Globus pallidus (tissue), 1 donor: Measurements from ENCODE around the gene PCARE.
A peak's percentile ranks its signal among the peaks of the same experiment; 100 is the strongest.

Source experiments
- DNase-seq: peaks from one replicate; pipeline ENCODE4 v3.0.0-alpha.2; 2015; ENCODE audit warnings: low spot score

The PCARE gene

DNA sequence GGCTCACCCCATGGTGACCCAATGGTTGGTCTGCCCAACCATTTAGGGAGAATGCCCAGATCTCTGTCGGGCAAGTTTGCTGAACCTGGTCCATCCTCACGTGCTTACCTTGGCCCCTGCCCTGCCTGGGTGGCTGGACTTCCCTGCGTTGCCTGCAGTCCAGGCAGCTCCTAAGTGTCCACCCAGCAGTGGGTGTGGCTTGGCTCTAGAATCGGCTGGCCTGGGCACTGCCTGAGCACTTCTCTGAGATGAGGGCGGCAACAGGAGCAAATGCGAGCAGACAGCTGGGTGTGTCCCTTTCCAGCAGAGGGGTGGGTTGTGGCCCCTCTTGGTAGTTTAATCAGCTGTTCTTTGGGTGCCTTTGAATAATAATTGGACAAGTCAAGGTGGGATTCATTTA is 11.3 kb downstream of the PCARE start:
- DNase-seq, result peak; percentile 47

DNA sequence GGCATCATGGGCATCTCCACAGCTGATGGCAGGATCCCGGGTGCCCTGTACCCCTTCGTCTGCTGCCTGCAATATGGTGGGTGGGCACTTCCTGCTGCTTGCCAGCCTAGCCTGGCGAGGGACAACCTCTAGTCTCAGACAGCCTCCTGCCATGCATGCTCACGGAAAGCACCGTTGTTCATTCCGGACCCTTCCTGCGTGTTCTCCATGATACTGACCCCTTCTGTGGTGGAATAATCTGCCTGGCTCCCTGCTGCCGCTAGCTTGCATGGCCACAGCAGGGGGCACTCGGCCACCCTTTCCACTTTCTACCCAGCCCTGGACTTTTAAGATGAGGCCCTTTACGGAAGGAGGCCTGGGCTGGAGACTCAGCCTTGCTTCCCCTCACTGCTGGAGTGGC is 12.0 kb downstream of the PCARE start:
- DNase-seq, result no peak

DNA sequence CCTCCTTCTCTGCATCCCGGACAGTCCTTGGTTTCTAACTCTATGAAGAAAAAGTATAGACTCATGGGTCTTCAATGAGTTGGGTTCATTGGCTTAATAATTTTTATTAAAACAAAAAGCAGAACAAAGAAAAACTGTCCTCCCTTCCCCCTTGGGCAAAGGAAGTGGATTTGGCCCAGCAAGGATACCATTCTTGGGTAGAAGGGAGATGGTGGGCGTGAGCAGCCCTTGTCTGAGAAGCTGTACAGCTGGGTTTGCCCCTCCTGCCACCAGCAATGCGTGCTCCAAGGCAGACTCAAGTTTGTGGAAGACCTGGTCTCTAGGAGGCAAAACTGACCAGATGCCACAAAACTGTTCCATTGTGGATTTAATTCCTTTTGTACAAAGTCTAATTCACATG is 12.7 kb downstream of the PCARE start:
- DNase-seq, result no peak

DNA sequence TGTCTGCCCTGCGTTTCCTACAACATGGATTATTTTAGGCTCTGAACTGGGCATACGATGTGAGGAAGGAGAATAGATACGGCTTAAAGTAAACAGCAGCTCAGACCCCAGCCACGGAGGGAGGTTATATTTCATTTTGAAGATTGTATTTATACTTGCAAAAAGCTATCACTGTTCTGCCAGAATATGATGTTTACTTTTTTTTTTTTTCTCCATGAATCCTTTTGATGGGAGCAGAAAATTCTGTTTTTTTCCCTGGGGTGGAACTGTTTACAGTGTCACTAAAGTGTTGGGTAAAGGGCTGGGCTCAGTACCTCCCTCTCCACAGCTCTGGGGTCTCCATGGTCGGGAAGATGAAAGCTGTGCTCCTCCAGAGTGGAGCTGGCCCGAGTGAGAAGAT is 13.1 kb downstream of the PCARE start:
- no peak for DNase-seq

DNA sequence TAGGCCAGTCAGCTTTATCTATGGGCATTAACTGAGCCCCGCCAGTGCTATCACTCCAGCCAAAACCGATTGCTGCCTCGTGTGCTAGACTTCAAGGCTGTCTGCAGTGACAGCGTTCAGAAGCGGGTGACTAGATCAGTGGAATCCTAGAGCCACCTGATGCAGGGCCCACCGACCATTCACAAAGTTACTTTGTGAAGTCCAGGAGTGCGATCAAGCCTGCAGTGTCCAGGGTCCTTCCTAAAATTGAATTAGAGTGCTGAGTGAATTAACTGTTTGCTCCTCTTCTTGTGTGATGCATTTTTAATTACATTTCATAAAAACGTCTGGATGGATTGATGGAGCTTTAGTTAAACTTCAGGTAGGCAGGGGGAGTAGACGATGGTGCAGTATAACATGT is 13.9 kb downstream of the PCARE start:
- DNase-seq, result no peak

DNA sequence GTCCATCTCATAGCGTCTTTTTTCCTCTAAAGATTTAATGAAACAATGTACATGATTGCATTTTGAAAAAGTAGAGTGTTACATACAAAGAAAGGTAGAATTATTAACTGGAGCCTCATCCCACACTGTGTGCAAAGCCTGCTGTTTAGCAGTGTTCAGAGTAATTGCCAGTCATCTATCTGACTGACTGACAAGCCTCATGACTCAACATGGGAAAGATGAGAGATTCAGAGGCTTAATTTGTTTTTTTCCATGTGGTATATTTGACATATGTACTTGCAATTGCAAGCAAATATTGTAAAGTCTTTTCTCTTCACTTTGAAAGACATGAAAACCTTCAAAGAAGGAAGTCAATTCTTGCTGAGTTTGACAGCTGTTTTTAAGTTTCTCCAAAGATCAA is 14.7 kb downstream of the PCARE start:
- DNase-seq, result no peak

DNA sequence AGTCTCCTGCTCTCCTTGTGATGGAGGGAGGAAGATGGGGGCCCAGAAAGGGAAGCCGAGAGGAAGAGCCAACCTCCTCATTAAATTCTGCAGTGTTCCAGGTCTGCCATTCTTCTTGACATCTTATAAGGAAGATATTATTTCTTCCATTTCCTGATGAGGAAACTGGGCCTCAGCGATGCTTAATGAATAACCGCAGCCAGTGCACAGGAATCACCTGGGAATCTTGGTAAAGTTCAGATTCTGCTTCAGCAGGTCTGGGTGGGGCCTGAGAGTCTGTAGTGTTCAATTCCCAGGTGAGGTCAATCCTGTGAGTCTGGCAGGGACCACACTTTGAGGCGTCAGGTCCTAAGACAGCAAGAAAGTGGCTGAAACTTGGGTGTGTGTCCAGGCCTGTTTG is 17.3 kb downstream of the PCARE start:
- DNase-seq, result no peak

DNA sequence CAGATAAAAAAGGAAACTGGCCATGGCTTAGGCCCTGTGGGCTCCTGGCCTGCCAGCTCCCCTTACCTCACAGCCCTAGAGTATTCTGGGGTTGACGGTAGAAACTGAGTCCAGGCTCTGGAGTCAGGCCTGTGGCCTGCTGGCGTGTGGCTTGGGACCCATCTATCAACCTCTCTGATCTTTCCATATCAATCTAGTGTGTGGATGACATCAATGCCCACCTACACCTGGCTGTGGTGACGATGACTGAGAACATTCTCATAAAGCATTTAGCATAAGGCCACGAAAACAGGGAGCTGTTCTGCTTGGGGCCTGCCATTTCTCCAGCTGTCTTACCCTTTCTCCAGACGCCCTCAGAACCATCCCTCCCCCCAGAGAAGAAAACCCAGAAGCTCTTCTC is 17.9 kb downstream of the PCARE start:
- no peak for DNase-seq

DNA sequence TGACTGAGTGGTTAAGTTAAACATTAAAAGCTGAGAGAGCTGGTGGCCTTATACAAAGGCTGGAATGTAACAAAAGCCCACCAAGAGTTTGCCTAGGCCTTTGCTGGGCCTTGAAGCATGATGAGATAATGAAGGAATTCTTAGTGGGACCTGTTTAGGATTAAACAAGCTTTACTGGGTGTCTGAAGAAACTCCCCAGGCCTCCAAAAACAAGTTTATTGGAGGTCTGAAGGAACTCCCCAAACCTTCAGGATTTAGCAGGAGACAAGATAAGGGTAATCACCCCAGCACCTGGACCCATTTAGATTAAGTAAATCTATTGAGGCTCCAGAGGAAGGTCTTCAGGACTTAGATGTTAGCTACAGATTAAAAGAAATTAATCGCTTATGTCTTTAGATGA is 18.7 kb downstream of the PCARE start:
- no peak for DNase-seq

DNA sequence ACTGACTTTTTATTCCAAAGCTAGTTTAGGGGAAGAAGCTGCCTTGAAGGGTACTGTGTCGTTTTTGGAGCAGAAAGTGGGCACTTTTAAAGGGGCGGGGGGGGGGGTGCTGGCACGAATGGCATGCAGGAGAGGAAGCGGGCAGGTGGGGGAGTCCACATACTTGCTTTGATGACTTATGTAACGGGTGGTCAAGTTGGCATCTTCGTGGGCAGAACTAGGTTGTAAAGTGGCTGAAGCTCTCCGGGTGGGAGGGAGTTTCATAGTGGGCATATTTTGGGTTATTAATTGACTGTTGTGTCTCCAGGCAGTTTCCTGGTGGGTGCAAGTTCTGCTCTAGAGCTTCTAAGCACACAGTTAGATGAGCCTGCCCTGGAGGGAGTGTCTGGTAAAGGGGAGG is 19.9 kb downstream of the PCARE start:
- DNase-seq, result no peak

DNA sequence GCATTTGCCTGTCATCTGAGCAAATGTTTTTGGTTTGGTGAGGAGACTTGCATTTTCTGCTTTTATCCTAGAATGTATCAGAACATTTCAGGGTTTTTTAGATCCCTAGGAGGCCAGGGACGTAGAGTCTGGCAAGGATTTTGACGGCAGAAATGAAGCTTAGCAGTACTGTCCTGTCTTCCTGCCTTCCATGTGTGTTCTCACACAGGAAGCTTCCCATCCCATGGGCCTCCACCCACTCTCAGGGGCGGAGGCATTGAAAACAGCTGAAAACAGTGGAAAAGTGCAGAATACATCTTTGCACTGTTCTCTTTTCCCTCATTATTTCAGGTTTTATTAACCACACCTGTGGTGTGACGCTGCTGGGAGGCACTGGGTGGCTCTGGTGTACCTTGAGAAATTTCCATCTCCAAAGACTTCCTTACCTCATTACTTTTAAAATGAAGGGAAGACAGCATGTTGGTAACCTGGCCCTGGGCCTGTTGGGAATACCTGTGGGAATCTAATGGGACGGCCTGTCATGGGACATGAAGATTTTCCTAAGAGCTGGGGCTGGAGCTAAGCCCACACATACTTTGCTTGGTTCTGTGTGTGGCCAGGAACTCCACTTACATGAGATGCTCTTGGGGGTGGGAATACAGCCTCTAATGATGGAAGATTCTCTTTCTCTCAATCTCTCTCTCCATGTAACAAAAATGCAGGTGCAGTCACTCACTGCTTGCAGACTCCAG is 20.5 kb downstream of the PCARE start:
- DNase-seq, result no peak

DNA sequence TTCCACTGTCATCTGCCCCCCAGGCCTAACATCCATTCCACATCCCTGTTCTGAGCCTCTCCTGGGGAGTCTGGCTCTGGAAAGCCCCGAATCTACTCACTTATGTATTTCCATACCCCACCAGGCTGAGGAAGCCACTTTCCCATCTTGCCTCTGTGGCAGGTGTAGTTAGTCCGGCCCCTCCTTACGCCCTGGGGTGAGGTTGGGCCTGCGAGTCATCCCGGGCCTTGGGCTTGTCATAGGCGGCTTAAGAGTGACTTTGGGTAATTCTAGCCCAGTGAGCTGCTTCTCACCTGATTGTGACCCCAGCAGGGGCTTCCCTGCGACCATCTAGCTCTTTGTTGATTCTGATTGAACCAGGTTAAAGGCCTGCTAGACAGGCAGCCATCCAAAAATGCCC is 21.1 kb downstream of the PCARE start:
- no peak for DNase-seq

DNA sequence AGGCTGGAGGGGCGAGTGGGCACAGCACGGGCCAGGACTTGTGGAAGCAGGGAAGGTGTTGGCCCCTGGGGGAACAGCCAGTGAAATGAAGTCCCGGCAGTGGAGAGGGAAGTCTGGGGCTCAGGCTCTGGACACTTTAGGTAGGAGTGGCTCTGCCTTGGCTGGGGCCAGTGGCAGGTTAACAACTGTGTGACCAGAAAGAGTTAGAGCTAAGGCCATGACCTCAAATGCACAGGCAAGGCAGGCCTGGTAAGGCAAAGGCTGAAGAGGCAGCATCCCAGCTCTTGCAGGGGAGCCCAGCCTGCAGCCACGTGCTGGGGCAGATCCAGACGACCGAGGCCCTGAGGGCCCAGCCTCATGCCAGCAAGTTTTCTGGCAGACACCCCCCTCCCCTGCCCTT is 21.5 kb downstream of the PCARE start:
- DNase-seq, result no peak

DNA sequence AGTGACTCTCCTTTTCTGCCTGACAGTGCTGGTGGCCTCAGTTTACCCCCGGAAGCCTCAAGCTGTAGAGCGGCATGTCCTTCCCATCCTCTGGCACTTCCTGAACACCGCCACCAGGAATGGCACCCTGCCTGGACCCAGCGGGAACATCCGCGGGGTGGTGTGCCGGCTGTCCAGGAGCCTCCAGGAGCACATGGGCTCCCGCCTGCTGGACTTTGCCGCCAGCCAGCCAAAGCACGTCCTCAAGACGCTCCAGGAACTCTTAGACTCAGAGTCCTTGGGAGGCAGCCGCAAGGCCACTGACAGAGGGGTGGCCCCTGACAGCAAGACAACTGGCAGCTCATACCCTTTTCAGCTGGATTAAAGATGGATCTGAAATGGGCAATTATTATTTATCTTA is 22.6 kb downstream of the PCARE start:
- no peak for DNase-seq

DNA sequence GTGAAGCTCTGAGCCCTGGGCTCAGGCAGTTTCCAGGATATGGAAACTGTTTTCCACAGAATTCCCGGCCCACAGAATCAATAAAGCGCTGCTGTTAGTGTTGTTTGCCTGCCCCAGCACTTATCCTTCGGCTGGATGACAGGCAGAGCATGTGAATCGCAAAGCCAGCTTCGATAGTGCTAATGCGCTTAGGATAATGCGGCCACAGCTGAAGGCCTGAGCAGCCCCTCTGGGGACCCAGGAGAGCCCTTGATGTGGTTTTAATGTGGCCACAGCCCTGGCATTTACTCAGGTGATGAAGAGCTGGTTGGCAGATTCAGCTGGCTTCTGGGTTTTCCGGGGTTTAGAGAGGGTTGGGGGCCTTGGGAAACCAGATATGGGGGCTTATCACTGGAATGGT is 23.7 kb downstream of the PCARE start:
- no peak for DNase-seq

DNA sequence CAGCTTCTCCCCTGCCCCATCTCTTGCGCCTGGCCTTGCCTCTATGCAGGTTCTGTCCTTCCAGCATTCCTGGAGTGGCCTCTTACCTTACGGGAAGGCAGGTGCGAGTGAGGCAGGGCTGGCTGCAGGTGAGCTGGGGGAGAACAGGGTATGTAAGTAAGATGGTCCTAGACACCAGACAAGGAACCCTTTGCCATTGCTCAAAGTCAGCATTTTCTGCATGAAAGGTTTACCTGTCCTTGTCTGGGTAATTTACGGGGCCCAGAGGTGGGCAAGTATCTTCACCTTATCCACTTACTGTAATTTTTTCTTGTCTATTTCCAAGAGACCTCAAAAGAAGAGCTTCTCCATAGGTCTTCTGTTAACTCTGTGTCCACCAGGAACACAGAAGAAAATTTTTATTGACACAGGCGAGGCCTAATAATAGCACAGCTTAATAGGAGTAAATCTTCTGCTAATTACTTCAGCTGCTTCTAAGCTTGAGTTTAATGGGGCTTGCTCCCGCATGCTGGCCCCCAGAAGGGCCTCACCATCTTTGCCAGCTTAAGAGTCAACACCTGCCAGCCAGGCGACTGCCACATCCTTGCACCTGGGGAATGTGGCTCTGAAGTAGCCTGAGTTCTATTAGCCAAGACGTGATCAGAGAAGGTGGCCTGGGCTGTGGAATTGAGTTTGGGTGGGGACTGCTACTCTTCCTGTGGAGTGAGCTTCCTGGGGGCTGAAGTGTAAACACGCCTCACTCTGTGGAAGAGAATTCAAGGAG is 27.1 kb downstream of the PCARE start:
- no peak for DNase-seq

DNA sequence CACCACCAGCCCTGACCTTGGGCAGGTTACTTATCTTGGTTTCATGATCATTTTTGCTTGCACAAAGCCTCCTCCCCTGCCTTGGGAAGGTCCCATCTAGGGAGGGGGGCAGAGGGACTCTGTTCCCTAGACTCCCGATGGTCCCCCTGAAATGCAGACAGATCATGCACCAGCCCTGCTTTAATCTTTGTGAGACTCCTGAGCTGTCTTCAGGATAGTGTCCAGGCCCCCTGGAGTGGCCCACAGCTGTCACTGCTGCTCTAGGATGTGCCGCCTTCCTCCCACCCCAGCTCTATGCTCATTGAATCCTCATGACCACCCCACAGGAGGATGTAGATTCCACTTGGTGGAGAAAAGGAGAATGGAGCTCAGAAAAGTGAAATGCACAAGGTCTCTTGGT is 28.0 kb downstream of the PCARE start:
- no peak for DNase-seq

DNA sequence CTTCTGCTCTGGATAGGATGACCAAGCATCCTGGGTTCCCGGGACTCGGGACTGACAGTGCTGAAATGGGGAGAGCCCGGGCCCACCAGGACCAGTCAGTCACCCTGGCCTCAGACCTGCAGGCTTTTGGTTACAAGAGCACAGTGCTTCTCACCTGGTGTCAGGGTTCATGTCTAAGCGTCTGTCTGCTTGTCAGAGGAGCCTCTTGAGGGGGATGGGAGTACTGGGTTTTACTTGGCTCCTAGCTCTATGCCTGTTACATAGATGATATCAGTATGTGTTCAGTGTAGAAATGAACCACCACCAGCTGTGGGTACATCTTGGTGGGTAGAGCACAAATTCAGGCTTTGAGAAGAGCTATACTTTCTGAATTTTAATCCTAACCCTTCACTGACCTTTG is 29.9 kb downstream of the PCARE start:
- no peak for DNase-seq

DNA sequence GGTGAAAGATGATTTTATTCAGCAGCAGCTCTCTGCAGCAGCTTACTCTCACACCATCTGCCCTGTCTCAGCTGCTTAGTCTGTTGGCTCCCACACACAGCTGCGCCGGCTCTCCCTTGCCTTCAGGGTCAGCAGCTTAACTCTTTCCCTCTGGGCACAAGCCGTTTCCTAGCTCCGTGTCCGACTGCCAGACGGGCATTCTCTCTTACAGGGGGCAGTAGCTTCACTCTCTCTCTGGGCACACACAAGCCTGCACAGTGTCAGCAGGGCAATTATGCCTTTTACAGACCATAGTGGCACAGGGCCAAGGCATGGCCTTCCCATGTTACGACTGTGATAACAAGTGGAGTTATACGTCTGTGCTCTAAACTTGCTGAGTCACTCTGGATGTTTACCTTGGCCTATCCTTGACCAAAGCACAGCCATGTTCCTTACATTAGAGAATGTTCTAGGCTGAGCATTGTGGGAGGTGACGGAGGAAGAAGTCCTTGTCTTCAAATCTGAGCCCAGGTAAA is 31.7 kb downstream of the PCARE start:
- DNase-seq, result no peak

DNA sequence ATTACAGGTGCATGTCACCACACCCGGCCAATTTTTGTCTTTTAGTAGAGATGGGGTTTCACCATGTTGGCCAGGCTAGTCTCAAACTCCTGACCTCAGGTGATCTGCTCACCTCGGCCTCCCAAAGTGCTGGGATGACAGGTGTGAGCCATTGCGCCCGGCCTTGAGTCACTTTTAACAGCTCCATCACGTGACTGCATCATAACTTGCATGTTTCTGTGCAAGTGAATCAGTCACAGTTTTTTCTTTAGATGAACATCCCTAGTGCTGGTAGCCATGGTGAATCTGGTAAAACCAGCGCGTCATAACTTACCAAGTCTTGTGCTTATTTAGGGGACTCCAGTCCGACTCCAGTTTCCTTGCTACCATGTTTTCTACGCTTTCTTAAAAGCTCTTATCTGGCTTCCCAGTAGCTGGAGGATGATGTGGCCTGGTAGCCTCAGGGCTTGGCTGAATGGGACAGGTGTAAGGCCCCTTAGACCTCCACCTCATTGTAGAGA is 33.1 kb downstream of the PCARE start:
- DNase-seq, result no peak

DNA sequence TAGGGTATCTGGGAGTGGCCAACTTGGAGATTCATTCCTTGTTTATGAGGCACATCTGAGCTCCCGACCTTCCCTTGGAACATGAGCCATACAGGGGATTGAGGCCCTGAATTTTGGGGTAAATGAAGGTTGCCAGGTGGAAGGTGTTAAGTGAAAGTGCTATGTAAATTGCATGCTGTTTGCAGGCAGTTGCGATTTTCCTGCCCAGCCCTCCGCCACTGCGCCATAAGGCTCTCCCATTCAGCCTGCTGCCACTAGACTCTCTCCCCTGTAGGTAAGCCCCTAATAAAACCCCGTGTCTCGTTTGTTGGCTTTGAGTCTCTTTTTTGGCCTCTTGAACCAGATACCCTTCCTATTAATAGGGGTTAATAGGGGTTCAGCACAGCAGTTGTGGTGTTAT is 33.8 kb downstream of the PCARE start:
- no peak for DNase-seq

DNA sequence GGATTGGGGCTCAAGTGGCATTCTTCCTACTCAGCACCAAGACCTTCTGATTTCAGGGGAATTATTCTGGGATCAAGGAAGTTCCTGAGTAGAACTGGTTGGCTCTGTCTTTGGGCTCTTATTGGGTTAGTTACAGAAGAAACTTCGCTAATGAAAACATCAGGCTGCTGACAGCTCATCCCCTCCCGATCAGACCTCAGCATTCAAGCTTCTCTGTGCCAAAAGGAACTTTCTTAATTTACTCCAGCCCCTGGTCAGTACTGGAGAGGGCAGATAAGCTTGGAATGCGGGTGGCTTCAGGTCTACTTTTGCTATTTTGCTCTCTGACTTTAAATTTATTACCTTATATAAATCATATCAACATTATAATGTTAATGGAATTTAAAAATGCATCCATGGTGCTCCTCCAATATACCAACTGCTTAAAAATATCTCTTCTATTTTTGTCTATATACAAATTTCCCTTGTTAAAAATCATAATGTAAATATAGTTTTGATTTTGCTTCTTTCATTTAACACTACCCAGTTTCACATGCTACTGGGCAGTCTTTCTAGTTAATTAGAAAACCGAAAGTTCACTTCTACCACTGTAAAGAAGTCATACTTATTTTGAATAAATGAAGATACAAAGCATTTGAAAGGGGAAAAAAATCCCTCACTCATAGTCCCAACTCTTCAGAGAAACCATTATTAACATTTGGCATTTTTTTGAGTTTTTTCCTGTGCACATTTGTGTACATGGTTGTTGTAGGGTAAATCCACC is 34.4 kb downstream of the PCARE start:
- DNase-seq, result no peak
